H1 (cell line): ENCODE measurements around the gene CDC42BPB. TPM values are rescaled to one million over a fixed set of nuclear protein-coding genes. Genes with fewer than 3 reads are reported as not detected.

Experiments
- CTCF ChIA-PET: fragments of 300-600 bp; sonication (Branson Sonifier 250); formaldehyde crosslinking; loops from one replicate; lab custom pipeline; 2021; ENCODE audit not compliant: partially characterized antibody; lab: Charles Lee
- POLR2A ChIA-PET: fragments of 300-600 bp; sonication (Branson Sonifier 250); formaldehyde crosslinking; loops from one replicate; lab custom pipeline; 2021; ENCODE audit warnings: inconsistent platforms; ENCODE audit not compliant: partially characterized antibody; lab: Charles Lee
- DNase-seq, 2 experiments: peaks; one replicate each; pipeline versions ENCODE4 v3.0.0 to v3.0.0-alpha.2; 2010 to 2022; ENCODE audit warnings: low spot score in 2 of 2, low read depth in 1 of 2, mixed read lengths in 1 of 2
- FAIRE-seq: peaks from 2 replicates; lab custom pipeline; 2011; peaks lifted over from hg19 to GRCh38; lab: Jason Lieb, UNC
- H2AFZ ChIP-seq: 2 replicates; pipeline ENCODE4 v1.8.1; 2012; ENCODE audit warnings: low read length, inconsistent platforms
- H2AK5ac ChIP-seq: 2 replicates; pipeline ENCODE4 v1.6.1; 2013; ENCODE audit warnings: low read depth, low read length
- H2BK120ac ChIP-seq: replicated peaks from 2 replicates; pipeline ENCODE3; 2013; ENCODE audit warnings: low read depth, low read length, inconsistent platforms
- H2BK12ac ChIP-seq: 2 replicates; pipeline ENCODE4 v1.6.1; 2013; ENCODE audit warnings: low read depth, low read length
- H2BK15ac ChIP-seq: 2 replicates; pipeline ENCODE4 v1.6.1; 2013; ENCODE audit warnings: low read length
- H2BK20ac ChIP-seq: 2 replicates; pipeline ENCODE4 v1.6.1; 2013; ENCODE audit warnings: low read length
- H2BK5ac ChIP-seq: 2 replicates; pipeline ENCODE4 v1.6.1; 2013; ENCODE audit warnings: low read depth, low read length
- H3K14ac ChIP-seq: 2 replicates; pipeline ENCODE4 v1.6.1; 2013; ENCODE audit warnings: inconsistent platforms; ENCODE audit not compliant: insufficient read length
- H3K18ac ChIP-seq: 2 replicates; pipeline ENCODE4 v1.6.1; 2013; ENCODE audit warnings: low read length; ENCODE audit errors: extremely low read depth
- H3K23ac ChIP-seq: 2 replicates; pipeline ENCODE4 v1.6.1; 2013; ENCODE audit warnings: inconsistent platforms; ENCODE audit not compliant: insufficient read length
- H3K23me2 ChIP-seq: 2 replicates; pipeline ENCODE4 v1.6.1; 2013; ENCODE audit warnings: low read depth, low read length
- H3K27ac ChIP-seq: 2 replicates; pipeline ENCODE4 v1.6.1; 2011; ENCODE audit warnings: low read depth, low read length, inconsistent platforms
- H3K27me3 ChIP-seq, 4 experiments: replicated peaks in 1 of 4; 1 replicate in 1 of 4; 2 replicates in 3 of 4; pipeline versions ENCODE4 v1.6.1 to v1.8.1; 2011 to 2013; ENCODE audit warnings: low read length in 3 of 4, mild to moderate bottlenecking in 3 of 4, inconsistent platforms in 2 of 4, mixed read lengths in 2 of 4, moderate library complexity in 1 of 4; ENCODE audit not compliant: control insufficient read depth in 3 of 4, insufficient read depth in 3 of 4; ENCODE audit errors: extremely low read depth in 1 of 4
- H3K36me3 ChIP-seq, 4 experiments: 2 replicates each; pipeline versions ENCODE4 v1.6.1 to v1.8.1; 2011 to 2013; ENCODE audit warnings: mild to moderate bottlenecking in 4 of 4, low read length in 3 of 4, moderate library complexity in 2 of 4, control low read depth in 1 of 4, inconsistent platforms in 1 of 4; ENCODE audit not compliant: insufficient read depth in 4 of 4, control insufficient read depth in 2 of 4
- H3K4ac ChIP-seq: replicated peaks from 2 replicates; pipeline ENCODE3; 2013; ENCODE audit warnings: low read length, low read depth, mixed read lengths, inconsistent platforms; ENCODE audit not compliant: insufficient read length
- H3K4me1 ChIP-seq, 4 experiments: replicated peaks in 1 of 4; 1 replicate in 1 of 4; 2 replicates in 3 of 4; pipeline versions ENCODE4 v1.6.1 to v1.8.1; 2011 to 2013; ENCODE audit warnings: low read length in 3 of 4, inconsistent platforms in 2 of 4, mixed read lengths in 1 of 4; ENCODE audit not compliant: insufficient read depth in 4 of 4, control insufficient read depth in 3 of 4
- H3K4me2 ChIP-seq, 2 experiments: 2 replicates each; pipeline versions ENCODE4 v1.6.1 to v1.8.1; 2011 to 2013; ENCODE audit warnings: low read depth in 2 of 2, low read length in 2 of 2, control low read depth in 1 of 2, inconsistent platforms in 1 of 2, mild to moderate bottlenecking in 1 of 2; ENCODE audit not compliant: insufficient read depth in 1 of 2
- H3K4me3 ChIP-seq, 4 experiments: fragments of 200-600, 300-600 bp in 1 of 4; sonication (generic), shearing (Covaris generic), sonication (Bioruptor Twin) in 1 of 4; 2 replicates each; pipeline versions ENCODE4 v1.5.1 to v1.8.1; 2011 to 2016; ENCODE audit warnings: low read length in 4 of 4, low read depth in 3 of 4, control low read depth in 2 of 4, inconsistent platforms in 2 of 4, mild to moderate bottlenecking in 2 of 4, mixed read lengths in 1 of 4, moderate library complexity in 1 of 4; ENCODE audit not compliant: insufficient read depth in 2 of 4; ENCODE audit errors: extremely low read depth in 1 of 4
- H3K56ac ChIP-seq: replicated peaks from 2 replicates; pipeline ENCODE3; 2013; ENCODE audit warnings: low read depth, mild to moderate bottlenecking, mixed read lengths, low read length, inconsistent platforms; ENCODE audit not compliant: insufficient read length
- H3K79me1 ChIP-seq: 2 replicates; pipeline ENCODE4 v1.6.1; 2013; ENCODE audit warnings: low read depth, low read length, control low read depth
- H3K79me2 ChIP-seq, 2 experiments: 2 replicates each; pipeline versions ENCODE4 v1.6.1 to v1.8.1; 2012 to 2013; ENCODE audit warnings: low read length in 2 of 2, mild to moderate bottlenecking in 2 of 2, inconsistent platforms in 1 of 2; ENCODE audit not compliant: insufficient read depth in 2 of 2, control insufficient read depth in 1 of 2
- H3K9ac ChIP-seq, 4 experiments: replicated peaks in 1 of 4; 1 replicate in 1 of 4; 2 replicates in 3 of 4; pipeline versions ENCODE4 v1.6.1 to v1.8.1; 2011 to 2013; ENCODE audit warnings: low read depth in 3 of 4, low read length in 3 of 4, control low read depth in 2 of 4, mild to moderate bottlenecking in 2 of 4, moderate library complexity in 2 of 4, inconsistent platforms in 1 of 4; ENCODE audit errors: extremely low read depth in 1 of 4
- H3K9me3 ChIP-seq, 2 experiments: 2 replicates each; pipeline versions ENCODE4 v1.6.1 to v1.8.1; 2012 to 2013; ENCODE audit warnings: mild to moderate bottlenecking in 2 of 2, moderate library complexity in 2 of 2, control low read depth in 1 of 2, inconsistent platforms in 1 of 2, low read depth in 1 of 2, low read length in 1 of 2, mixed read lengths in 1 of 2; ENCODE audit not compliant: insufficient read depth in 2 of 2
- H4K20me1 ChIP-seq, 2 experiments: replicated peaks in 1 of 2; 2 replicates each; pipeline versions ENCODE3 to v1.8.1; 2011 to 2013; ENCODE audit warnings: inconsistent platforms in 2 of 2, low read length in 2 of 2, mild to moderate bottlenecking in 1 of 2; ENCODE audit not compliant: insufficient read depth in 2 of 2, control insufficient read depth in 1 of 2
- H4K5ac ChIP-seq: 2 replicates; pipeline ENCODE4 v1.6.1; 2013; ENCODE audit warnings: low read length, low read depth, mixed read lengths, inconsistent platforms; ENCODE audit not compliant: insufficient read length
- H4K8ac ChIP-seq: 2 replicates; pipeline ENCODE4 v1.8.0; 2013; ENCODE audit warnings: mild to moderate bottlenecking, moderate library complexity, low read length, inconsistent platforms; ENCODE audit not compliant: insufficient read depth; ENCODE audit errors: extremely low read depth
- H4K91ac ChIP-seq: replicated peaks from 2 replicates; pipeline ENCODE3; 2013; ENCODE audit warnings: low read length, mixed read lengths, inconsistent platforms; ENCODE audit not compliant: insufficient read length
- CHD2 ChIP-seq: IDR thresholded peaks from 2 replicates; pipeline ENCODE4 v1.6.1; 2012; ENCODE audit warnings: low read length, improper control_type of control experiment
- HDAC2 ChIP-seq, 2 experiments: fragments of 300-600 bp in 1 of 2; sonication (generic) in 1 of 2; IDR thresholded peaks; 2 replicates each; pipeline ENCODE4 v1.6.1; 2011 to 2012; ENCODE audit warnings: low read depth in 2 of 2, low read length in 2 of 2, mild to moderate bottlenecking in 2 of 2, moderate library complexity in 2 of 2, borderline replicate concordance in 1 of 2, inconsistent platforms in 1 of 2
- KDM1A ChIP-seq: fragments of 200-600, 300-600 bp; sonication (generic); IDR thresholded peaks from 2 replicates; pipeline ENCODE4 v1.7.1; 2016; ENCODE audit warnings: mild to moderate bottlenecking, low read length, borderline replicate concordance
- POU5F1 ChIP-seq: IDR thresholded peaks from 2 replicates; pipeline ENCODE4 v1.6.1; 2011; ENCODE audit warnings: low read depth, mild to moderate bottlenecking, low read length, moderate library complexity
- RBBP5 ChIP-seq: IDR thresholded peaks from 2 replicates; pipeline ENCODE4 v1.7.1; 2012; ENCODE audit warnings: low read depth, mild to moderate bottlenecking, inconsistent platforms, low read length, moderate library complexity, borderline replicate concordance
- RNF2 ChIP-seq: fragments of 200-900, 300-1000 bp; sonication (generic); IDR thresholded peaks from 2 replicates; pipeline ENCODE4 v1.7.1; 2016; ENCODE audit warnings: borderline replicate concordance, low read depth, mild to moderate bottlenecking, antibody characterized with exemption, low read length; ENCODE audit not compliant: poor library complexity, severe bottlenecking; ENCODE audit errors: missing control alignments
- WGBS, 2 experiments: shearing (Covaris generic) in 1 of 2; methylation state at CpG; one replicate each; pipeline versions ENCODE4 v1.1.6 to v1.1.7; 2013 to 2015; ENCODE audit warnings: low lambda C conversion rate in 2 of 2, mixed read lengths in 2 of 2, inconsistent platforms in 1 of 2, low coverage in 1 of 2, missing lambda C conversion rate in 1 of 2; ENCODE audit not compliant: insufficient replicate concordance in 2 of 2, insufficient coverage in 1 of 2, insufficient read length in 1 of 2; ENCODE audit errors: extremely low coverage in 1 of 2, missing lambda C conversion rate in 1 of 2; 5-methylcytosine and 5-hydroxymethylcytosine counted together
- polyA plus RNA-seq, 7 experiments: library from polyadenylated mRNA; depleted of rRNA in 3 of 7; stranded (reverse) in 5 of 7; unstranded in 2 of 7; fragments of >200 nt in 5 of 7; fragments of 200-250 nt in 2 of 7; gene quantifications; 1 replicate in 5 of 7; 2 replicates in 1 of 7; 4 replicates in 1 of 7; pipeline versions ENCODE4 v1.2.1 to v1.2.3, GENCODE V29; 2011 to 2013; ENCODE audit warnings: missing spikeins in 2 of 7, mixed read lengths in 2 of 7
- total RNA-seq: library from RNA; stranded (reverse); fragmentation: NEBNext Ultra II Directional; extraction: Animal tissue kit (Norgen Biotek cat#: 25700); gene quantifications from 2 replicates; pipeline ENCODE4 v1.2.1, GENCODE V29; 2021
- TF ChIP-seq, protein P1 (sequence below), 3 experiments: IDR thresholded peaks; 1 replicate in 2 of 3; 2 replicates in 1 of 3; pipeline versions ENCODE4 v1.5.1 to v1.6.1; 2011; ENCODE audit warnings: low read length in 3 of 3, mild to moderate bottlenecking in 3 of 3, inconsistent platforms in 2 of 3, low read depth in 1 of 3, moderate library complexity in 1 of 3; ENCODE audit not compliant: insufficient read depth in 1 of 3; ENCODE audit errors: control extremely low read depth in 1 of 3
- TF ChIP-seq, protein P2 (sequence below): IDR thresholded peaks from 2 replicates; pipeline ENCODE4 v1.6.1; 2012; ENCODE audit warnings: low read length, inconsistent platforms

CDC42BPB gene
- total and polyA plus RNA-seq, 2 of the 8 experiments (the other 6 are each of a cell fraction or from before 2014, with no cell fraction given), result 51.2 to 88.2 TPM

DNA sequence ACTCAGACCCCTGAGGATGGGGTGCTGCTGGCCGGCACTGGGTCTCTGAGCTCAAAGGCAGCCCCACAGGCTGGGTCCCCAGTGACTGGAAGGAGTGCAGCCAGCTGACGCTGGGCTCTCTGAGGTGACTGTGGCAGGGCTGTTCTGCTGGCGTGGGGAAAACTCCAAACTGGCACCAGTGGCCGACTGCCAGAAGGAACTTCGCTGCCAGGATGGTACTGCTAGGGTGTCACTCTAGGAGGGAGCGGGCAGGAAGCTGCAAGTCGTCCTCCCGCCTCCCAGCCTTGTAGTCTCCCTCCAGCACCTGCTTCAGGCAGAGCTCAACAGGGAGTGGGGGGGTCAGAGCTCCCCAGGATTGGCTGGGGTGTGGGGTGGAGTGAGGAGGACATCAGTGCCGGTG, 41.3 kb downstream of the CDC42BPB start:
- H2BK15ac ChIP-seq, result no peak overlapping the region
- H4K91ac ChIP-seq, result no peak overlapping the region
- peaks cover 0 to 84% of the 10 kb centered on the region in 2 experiments; a peak in 2 of 4 replicates for H3K79me2 ChIP-seq
- H3K4me3 ChIP-seq, result no peak overlapping the region
- POLR2A ChIA-PET, result interaction anchor here (1.1 kb wide), 1 partner anchor 40 kb away, joined by 4 read pairs; no protein-coding TSS in a partner anchor
- no peak overlapping the region for H2BK12ac ChIP-seq
- no peak overlapping the region for H3K18ac ChIP-seq
- H3K9ac ChIP-seq, result no peak overlapping the region
- peaks cover 0 to 7% (median 3%) of the 10 kb centered on the region in 4 experiments; a peak in 3 of 7 replicates for H3K4me1 ChIP-seq
- DNase-seq, result no peak
- H2BK120ac ChIP-seq, result no peak overlapping the region
- H3K4me2 ChIP-seq, result no peak overlapping the region
- no peaks in the 10 kb centered on the region for H3K9me3 ChIP-seq
- no peak overlapping the region for H3K27ac ChIP-seq
- no peak for FAIRE-seq
- no peak overlapping the region for H2BK20ac ChIP-seq
- WGBS, 2 experiments, result 76% methylated on average over 9 of the region's 9 CpGs; no CpG with 5 or more reads in 1 of the 2 experiments
- H4K8ac ChIP-seq, result peak overlapping the region; percentile 28; the same call in 1 of the 2 replicates
- peaks cover 34% of the 10 kb centered on the region for H3K79me1 ChIP-seq
- no peak overlapping the region for H3K14ac ChIP-seq
- no peaks in the 10 kb centered on the region; a peak in 1 of 7 replicates for H3K27me3 ChIP-seq
- no peak overlapping the region for H2AK5ac ChIP-seq
- H3K4ac ChIP-seq, result no peak overlapping the region
- no peak overlapping the region for H2AFZ ChIP-seq
- H3K23me2 ChIP-seq, result no peaks in the 10 kb centered on the region
- peaks cover 6 to 30% of the 10 kb centered on the region in 2 experiments for H4K20me1 ChIP-seq
- no peak overlapping the region for H3K56ac ChIP-seq
- H2BK5ac ChIP-seq, result no peak overlapping the region
- no peak overlapping the region for H4K5ac ChIP-seq
- H3K36me3 ChIP-seq, result no peaks in the 10 kb centered on the region
- no peak overlapping the region for H3K23ac ChIP-seq
- CTCF ChIA-PET, result interaction anchor here (0.7 to 1.3 kb wide), 3 partner anchors 15 to 59 kb away, joined by 3 read pairs; no protein-coding TSS in a partner anchor
- TF ChIP-seq KDM1A (no peak), RBBP5 (no peak), HDAC2 (IDR thresholded peaks at IDR 0.05; ENCODE audit: borderline replicate concordance in 1 of 2, low read depth in 2 of 2, low read length in 2 of 2) (no peak), RNF2 (no peak), POU5F1 (no peak), CHD2 (no peak)
- TF ChIP-seq, protein P1, sequence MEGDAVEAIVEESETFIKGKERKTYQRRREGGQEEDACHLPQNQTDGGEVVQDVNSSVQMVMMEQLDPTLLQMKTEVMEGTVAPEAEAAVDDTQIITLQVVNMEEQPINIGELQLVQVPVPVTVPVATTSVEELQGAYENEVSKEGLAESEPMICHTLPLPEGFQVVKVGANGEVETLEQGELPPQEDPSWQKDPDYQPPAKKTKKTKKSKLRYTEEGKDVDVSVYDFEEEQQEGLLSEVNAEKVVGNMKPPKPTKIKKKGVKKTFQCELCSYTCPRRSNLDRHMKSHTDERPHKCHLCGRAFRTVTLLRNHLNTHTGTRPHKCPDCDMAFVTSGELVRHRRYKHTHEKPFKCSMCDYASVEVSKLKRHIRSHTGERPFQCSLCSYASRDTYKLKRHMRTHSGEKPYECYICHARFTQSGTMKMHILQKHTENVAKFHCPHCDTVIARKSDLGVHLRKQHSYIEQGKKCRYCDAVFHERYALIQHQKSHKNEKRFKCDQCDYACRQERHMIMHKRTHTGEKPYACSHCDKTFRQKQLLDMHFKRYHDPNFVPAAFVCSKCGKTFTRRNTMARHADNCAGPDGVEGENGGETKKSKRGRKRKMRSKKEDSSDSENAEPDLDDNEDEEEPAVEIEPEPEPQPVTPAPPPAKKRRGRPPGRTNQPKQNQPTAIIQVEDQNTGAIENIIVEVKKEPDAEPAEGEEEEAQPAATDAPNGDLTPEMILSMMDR (IDR thresholded peaks at IDR 0.05; ENCODE audit: control extremely low read depth in 1 of 3, insufficient read depth in 1 of 3, low read depth in 1 of 3, low read length in 3 of 3), result no peak
- TF ChIP-seq, protein P2, sequence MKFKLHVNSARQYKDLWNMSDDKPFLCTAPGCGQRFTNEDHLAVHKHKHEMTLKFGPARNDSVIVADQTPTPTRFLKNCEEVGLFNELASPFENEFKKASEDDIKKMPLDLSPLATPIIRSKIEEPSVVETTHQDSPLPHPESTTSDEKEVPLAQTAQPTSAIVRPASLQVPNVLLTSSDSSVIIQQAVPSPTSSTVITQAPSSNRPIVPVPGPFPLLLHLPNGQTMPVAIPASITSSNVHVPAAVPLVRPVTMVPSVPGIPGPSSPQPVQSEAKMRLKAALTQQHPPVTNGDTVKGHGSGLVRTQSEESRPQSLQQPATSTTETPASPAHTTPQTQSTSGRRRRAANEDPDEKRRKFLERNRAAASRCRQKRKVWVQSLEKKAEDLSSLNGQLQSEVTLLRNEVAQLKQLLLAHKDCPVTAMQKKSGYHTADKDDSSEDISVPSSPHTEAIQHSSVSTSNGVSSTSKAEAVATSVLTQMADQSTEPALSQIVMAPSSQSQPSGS, result no peak
